Measurements from ENCODE around the gene KMT2C. TPM values are rescaled to one million over a fixed set of nuclear protein-coding genes. Genes with fewer than 3 reads are reported as not detected.

The KMT2C gene
- total and polyA plus RNA-seq, 2 of the 8 experiments (the other 6 are each of a cell fraction or from before 2014, with no cell fraction given): 9.1 to 40.8 TPM

DNA sequence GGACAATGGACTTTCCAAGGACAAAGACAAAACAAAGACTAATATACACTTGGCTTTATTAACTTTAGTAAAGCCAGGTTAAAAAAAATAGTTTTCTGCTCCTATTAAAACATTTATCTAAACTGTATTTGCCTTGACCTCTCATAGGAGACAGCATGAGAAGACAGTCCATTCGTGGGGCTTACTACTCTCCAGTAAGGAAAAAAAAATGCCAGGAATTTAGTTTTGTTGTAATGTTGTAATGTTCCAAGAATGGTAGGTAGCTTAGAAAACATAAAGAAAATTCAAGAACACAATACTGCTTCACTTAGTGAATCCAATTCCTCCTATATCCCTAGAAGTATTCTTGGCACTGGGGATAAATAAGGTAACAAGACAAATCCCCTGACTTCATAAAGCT is 81.7 kb downstream of the KMT2C start:
- ChIA-PET POLR2A (ENCODE audit: partially characterized antibody) (no interaction called here), CTCF (ENCODE audit: partially characterized antibody) (interaction anchor here (1.0 to 1.7 kb wide), 3 partner anchors 12 to 352 kb away, joined by 3 to 6 read pairs (median 3); no protein-coding TSS in a partner anchor)
- no peak overlapping the region for H3K4me2 ChIP-seq (ENCODE audit: insufficient read depth in 1 of 2, low read depth in 2 of 2, low read length in 2 of 2)
- H3K23ac ChIP-seq (ENCODE audit: insufficient read length): no peak overlapping the region
- DNase-seq (ENCODE audit: low read depth in 1 of 2, low spot score in 2 of 2) (no peak), FAIRE-seq (no peak)
- H3K27ac ChIP-seq (ENCODE audit: low read depth, low read length): no peak overlapping the region
- H3K23me2 ChIP-seq (ENCODE audit: low read depth, low read length): no peaks in the 10 kb centered on the region
- H2BK120ac ChIP-seq (replicated peaks; ENCODE audit: low read depth, low read length): no peak overlapping the region
- no peaks in the 10 kb centered on the region for H3K4me1 ChIP-seq (replicated peaks in 1 of 4; ENCODE audit: control insufficient read depth in 3 of 4, insufficient read depth in 4 of 4, low read length in 3 of 4)
- H2BK15ac ChIP-seq (ENCODE audit: low read length): no peak overlapping the region
- H3K36me3 ChIP-seq (ENCODE audit: control insufficient read depth in 2 of 4, insufficient read depth in 4 of 4, low read length in 3 of 4): peaks cover 0 to 15% (median 1%) of the 10 kb centered on the region in 4 experiments; a peak in 2 of 8 replicates
- no peak overlapping the region for H2BK12ac ChIP-seq (ENCODE audit: low read depth, low read length)
- no peak overlapping the region for H3K9ac ChIP-seq (replicated peaks in 1 of 4; ENCODE audit: extremely low read depth in 1 of 4, low read depth in 3 of 4, low read length in 3 of 4)
- H2AK5ac ChIP-seq (ENCODE audit: low read depth, low read length): no peak overlapping the region
- no peak overlapping the region for H3K4ac ChIP-seq (replicated peaks; ENCODE audit: insufficient read length, low read depth, low read length)
- no peak overlapping the region for H3K14ac ChIP-seq (ENCODE audit: insufficient read length)
- no peaks in the 10 kb centered on the region for H3K27me3 ChIP-seq (replicated peaks in 1 of 4; ENCODE audit: control insufficient read depth in 3 of 4, extremely low read depth in 1 of 4, insufficient read depth in 3 of 4, low read length in 3 of 4)
- H2AFZ ChIP-seq (ENCODE audit: low read length): no peak overlapping the region
- H3K18ac ChIP-seq (ENCODE audit: extremely low read depth, low read length): no peak overlapping the region
- H3K79me2 ChIP-seq (ENCODE audit: control insufficient read depth in 1 of 2, insufficient read depth in 2 of 2, low read length in 2 of 2): peaks cover 0 to 13% of the 10 kb centered on the region in 2 experiments; a peak in 2 of 4 replicates
- H3K4me3 ChIP-seq (ENCODE audit: extremely low read depth in 1 of 4, insufficient read depth in 2 of 4, low read depth in 3 of 4, low read length in 4 of 4): no peak overlapping the region
- no peaks in the 10 kb centered on the region for H3K79me1 ChIP-seq (ENCODE audit: low read depth, low read length)
- H2BK20ac ChIP-seq (ENCODE audit: low read length): no peak overlapping the region
- WGBS, 2 experiments (ENCODE audit: extremely low coverage in 1 of 2, insufficient coverage in 1 of 2, insufficient read length in 1 of 2, insufficient replicate concordance in 2 of 2, low coverage in 1 of 2, low lambda C conversion rate in 2 of 2, missing lambda C conversion rate in 1 of 2): 89% methylated on average over 1 of the region's 1 CpG; no CpG with 5 or more reads in 1 of the 2 experiments
- no peak overlapping the region for H4K91ac ChIP-seq (replicated peaks; ENCODE audit: insufficient read length, low read length)
- TF ChIP-seq CHD2 (IDR thresholded peaks at IDR 0.05; ENCODE audit: low read length) (no peak), RBBP5 (IDR thresholded peaks at IDR 0.05; ENCODE audit: borderline replicate concordance, low read depth, low read length) (no peak), ATF2 (IDR thresholded peaks at IDR 0.05; ENCODE audit: low read length) (no peak), NANOG (IDR thresholded peaks at IDR 0.05; ENCODE audit: insufficient read depth, low read depth, low read length, poor library complexity, severe bottlenecking) (no peak), SIN3A (conservative IDR thresholded peaks at IDR 0.05 in 1 of 2, IDR thresholded peaks at IDR 0.05 in 1 of 2; ENCODE audit: low read depth in 1 of 2, low read length in 2 of 2) (no peak)
- H4K5ac ChIP-seq (ENCODE audit: insufficient read length, low read depth, low read length): no peak overlapping the region
- H3K9me3 ChIP-seq (ENCODE audit: insufficient read depth in 2 of 2, low read depth in 1 of 2, low read length in 1 of 2): no peaks in the 10 kb centered on the region
- H4K8ac ChIP-seq (ENCODE audit: extremely low read depth, insufficient read depth, low read length): no peak overlapping the region
- no peaks in the 10 kb centered on the region for H4K20me1 ChIP-seq (replicated peaks in 1 of 2; ENCODE audit: control insufficient read depth in 1 of 2, insufficient read depth in 2 of 2, low read length in 2 of 2)
- H2BK5ac ChIP-seq (ENCODE audit: low read depth, low read length): no peak overlapping the region
- H3K56ac ChIP-seq (replicated peaks; ENCODE audit: insufficient read length, low read depth, low read length): no peak overlapping the region

All from H1 (cell line).